ENCODE results near the gene ADAMTS12. TPM values are rescaled to one million over a fixed set of nuclear protein-coding genes. Genes with fewer than 3 reads are reported as not detected.

ADAMTS12 gene
- total RNA-seq, 1 experiment from 2014 or later = 6.2 TPM

GRCh38 chr5:33903118-33903517 is 11.3 kb upstream of the ADAMTS12 start:
- H2BK5ac ChIP-seq (ENCODE audit: insufficient read length, low read length) = no peak overlapping the region
- no peak overlapping the region for H2BK20ac ChIP-seq (ENCODE audit: low read depth, low read length, poor library complexity, severe bottlenecking)
- no peak overlapping the region for H2AFZ ChIP-seq (ENCODE audit: low read length)
- H4K8ac ChIP-seq (replicated peaks; ENCODE audit: insufficient read length, low read depth, low read length) = no peak overlapping the region
- H3K27ac ChIP-seq (ENCODE audit: insufficient read length, low read depth, low read length) = no peak overlapping the region
- H3K4me1 ChIP-seq (ENCODE audit: insufficient read depth, low read length) = no peaks in the 10 kb centered on the region
- H2BK15ac ChIP-seq (ENCODE audit: low read depth, low read length) = no peak overlapping the region
- no peaks in the 10 kb centered on the region for H3K79me2 ChIP-seq (ENCODE audit: insufficient read depth, low read length)
- H3K27me3 Mint-ChIP-seq (ENCODE audit: low read depth) = no peaks in the 10 kb centered on the region; the same call in 1 of the 2 replicates
- H3K9me3 Mint-ChIP-seq = peaks cover 33 to 35% of the 10 kb centered on the region in 2 experiments
- H4K20me1 ChIP-seq (ENCODE audit: control insufficient read depth, insufficient read depth, insufficient read length) = no peaks in the 10 kb centered on the region
- H3K9me3 ChIP-seq (ENCODE audit: control insufficient read depth, low read depth, low read length) = peaks cover 7% of the 10 kb centered on the region
- DNase-seq = no peak
- no peak overlapping the region for H3K18ac ChIP-seq (ENCODE audit: insufficient read length, low read depth, low read length)
- H3K27me3 ChIP-seq (ENCODE audit: insufficient read depth, low read length) = no peaks in the 10 kb centered on the region
- H3K4ac ChIP-seq (ENCODE audit: low read depth, low read length) = no peak overlapping the region
- no peak overlapping the region for H2BK120ac ChIP-seq (ENCODE audit: low read depth, low read length, poor library complexity, severe bottlenecking)
- H2AK5ac ChIP-seq (ENCODE audit: insufficient read length, low read length) = no peak overlapping the region
- no peaks in the 10 kb centered on the region for H3K79me1 ChIP-seq (ENCODE audit: insufficient read depth, low read depth, low read length, poor library complexity, severe bottlenecking)
- no peaks in the 10 kb centered on the region for H3K23me2 ChIP-seq (ENCODE audit: insufficient read length, low read depth, low read length, poor library complexity, severe bottlenecking)
- peaks cover 11 to 38% (median 22%) of the 10 kb centered on the region in 3 experiments for H3K36me3 Mint-ChIP-seq (ENCODE audit: insufficient read depth in 1 of 3, low read depth in 3 of 3)
- no peak overlapping the region for H3K23ac ChIP-seq (ENCODE audit: insufficient read length, low read depth, low read length)
- H3K4me3 Mint-ChIP-seq = no peak overlapping the region
- no peak overlapping the region for H4K91ac ChIP-seq (ENCODE audit: insufficient read length, low read depth, low read length)
- H3K27ac Mint-ChIP-seq = no peak overlapping the region
- TF ChIP-seq CTCF (conservative IDR thresholded peaks at IDR 0.05) = no peak
- H3K9ac ChIP-seq (ENCODE audit: extremely low read depth, insufficient read length, low read length) = no peak overlapping the region
- no peak overlapping the region for H3T11ph ChIP-seq (ENCODE audit: low read length)
- no peak overlapping the region for H2BK12ac ChIP-seq (ENCODE audit: insufficient read length, low read depth, low read length)
- no peak overlapping the region for H3K14ac ChIP-seq (ENCODE audit: insufficient read depth, low read length)
- WGBS (ENCODE audit: extremely low coverage, insufficient read length, low lambda C conversion rate) = no CpG with 5 or more reads among the region's 2 CpGs
- no peak overlapping the region for H3K4me2 ChIP-seq (ENCODE audit: insufficient read depth, insufficient read length, low read length)
- H3K4me1 Mint-ChIP-seq = 0 out of 4 replicates have a peak, but pooled peaks cover 2 to 3% of the 10 kb centered on the region in 2 experiments
- no peak overlapping the region for H3K56ac ChIP-seq (ENCODE audit: insufficient read length, low read depth, low read length)
- H4K5ac ChIP-seq (ENCODE audit: insufficient read length, low read depth, low read length) = no peak overlapping the region

Measured in H9 (cell line).